Endothelial cell of umbilical vein (primary cell): ENCODE measurements around the gene STK11IP. TPM values are rescaled to one million over a fixed set of nuclear protein-coding genes. Genes with fewer than 3 reads are reported as not detected.

Experiments used
- BruUV-seq: library from RNA; stranded (reverse); fragments of 400-500 nt; replicated peaks from 2 replicates; lab custom pipeline; 2021; lab: Mats Ljungman, UMichigan
- CTCF ChIA-PET: fragments of 300-600, 350-600 bp; sonication (Branson Sonifier 250); formaldehyde crosslinking; loops from one replicate; lab custom pipeline; 2021; ENCODE audit warnings: antibody characterized with exemption, inconsistent platforms; lab: Charles Lee
- POLR2A ChIA-PET: fragments of 300-600, 350-600 bp; sonication (Branson Sonifier 250); formaldehyde crosslinking; loops from one replicate; lab custom pipeline; 2021; ENCODE audit warnings: antibody characterized with exemption, inconsistent platforms; lab: Charles Lee
- DNase-seq: peaks from one replicate; pipeline ENCODE4 v3.0.0-alpha.2; 2011; ENCODE audit warnings: low read depth, low spot score
- FAIRE-seq: peaks from 2 replicates; lab custom pipeline; 2011; peaks lifted over from hg19 to GRCh38; lab: Jason Lieb, UNC
- H2AFZ ChIP-seq: 2 replicates; pipeline ENCODE4 v1.6.0; 2012; ENCODE audit warnings: low read depth, low read length, control low read depth, inconsistent platforms
- H3K27ac ChIP-seq: 2 replicates; pipeline ENCODE4 v1.5.1; 2011; ENCODE audit warnings: low read depth, mild to moderate bottlenecking, control low read depth, low read length, moderate library complexity; ENCODE audit not compliant: insufficient read depth
- H3K27me3 ChIP-seq, 2 experiments: 2 replicates each; pipeline versions ENCODE4 v1.6.0 to v1.6.1; 2011; ENCODE audit warnings: low read length in 2 of 2, mixed read lengths in 1 of 2; ENCODE audit not compliant: control insufficient read depth in 2 of 2, insufficient read depth in 2 of 2
- H3K36me3 ChIP-seq, 2 experiments: 2 replicates in 1 of 2; 3 replicates in 1 of 2; pipeline ENCODE4 v1.5.1; 2011; ENCODE audit warnings: low read length in 2 of 2, mild to moderate bottlenecking in 1 of 2, moderate library complexity in 1 of 2; ENCODE audit not compliant: control insufficient read depth in 2 of 2, insufficient read depth in 2 of 2; ENCODE audit errors: extremely low read depth in 1 of 2
- H3K4me1 ChIP-seq: 3 replicates; pipeline ENCODE4 v1.5.1; 2011; ENCODE audit warnings: mild to moderate bottlenecking, low read length; ENCODE audit not compliant: control insufficient read depth, insufficient read depth; ENCODE audit errors: extremely low read depth
- H3K4me2 ChIP-seq: 2 replicates; pipeline ENCODE4 v1.6.1; 2011; ENCODE audit warnings: low read length, control low read depth, mixed read lengths; ENCODE audit not compliant: insufficient read depth
- H3K4me3 ChIP-seq, 3 experiments: fragments of 200-600 bp in 1 of 3; sonication (generic), shearing (Covaris generic) in 1 of 3; replicated peaks in 1 of 3; 2 replicates each; pipeline ENCODE4 v1.5.1; 2011 to 2016; ENCODE audit warnings: control low read depth in 3 of 3, low read length in 3 of 3, mild to moderate bottlenecking in 2 of 3, inconsistent platforms in 1 of 3, low read depth in 1 of 3, moderate library complexity in 1 of 3; ENCODE audit not compliant: insufficient read depth in 1 of 3
- H3K79me2 ChIP-seq: 2 replicates; pipeline ENCODE4 v1.6.0; 2012; ENCODE audit warnings: low read length, inconsistent platforms; ENCODE audit not compliant: control insufficient read depth, insufficient read depth
- H3K9ac ChIP-seq: replicated peaks from 2 replicates; pipeline ENCODE3; 2011; ENCODE audit warnings: low read length, control low read depth; ENCODE audit not compliant: insufficient read depth; ENCODE audit errors: extremely low read depth
- H3K9me1 ChIP-seq: replicated peaks from 3 replicates; pipeline ENCODE4 v1.6.0; 2011; ENCODE audit warnings: mild to moderate bottlenecking, low read length; ENCODE audit not compliant: control insufficient read depth, insufficient read depth; ENCODE audit errors: extremely low read depth
- H3K9me3 ChIP-seq: replicated peaks from 2 replicates; pipeline ENCODE4 v1.5.1; 2012; ENCODE audit warnings: low read length, inconsistent platforms; ENCODE audit not compliant: control insufficient read depth, insufficient read depth
- H4K20me1 ChIP-seq: replicated peaks from 2 replicates; pipeline ENCODE3; 2011; ENCODE audit warnings: mild to moderate bottlenecking, low read length; ENCODE audit not compliant: control insufficient read depth, insufficient read depth; ENCODE audit errors: extremely low read depth
- CTCF ChIP-seq, 2 donors: IDR thresholded peaks; 1 replicate in 1 of 2; 2 replicates in 1 of 2; pipeline ENCODE4 v1.5.1; 2011; ENCODE audit warnings: low read length in 2 of 2, mild to moderate bottlenecking in 2 of 2, moderate library complexity in 2 of 2, control low read depth in 1 of 2, inconsistent platforms in 1 of 2, low read depth in 1 of 2; ENCODE audit not compliant: insufficient read depth in 1 of 2; ENCODE audit errors: extremely low read depth in 1 of 2
- EZH2 ChIP-seq: IDR thresholded peaks from 2 replicates; pipeline ENCODE4 v1.6.1; 2012; ENCODE audit warnings: borderline replicate concordance, low read depth, mild to moderate bottlenecking, moderate library complexity, low read length, inconsistent platforms; ENCODE audit not compliant: severe bottlenecking
- FOS ChIP-seq: IDR thresholded peaks from 2 replicates; pipeline ENCODE4 v1.6.1; 2011; ENCODE audit warnings: mild to moderate bottlenecking, low read length, moderate library complexity, borderline replicate concordance; ENCODE audit not compliant: insufficient read depth
- GATA2 ChIP-seq: IDR thresholded peaks from 2 replicates; pipeline ENCODE4 v1.7.0; 2011; ENCODE audit warnings: low read depth, mild to moderate bottlenecking, moderate library complexity, mixed read lengths, low read length; ENCODE audit not compliant: insufficient read length, insufficient read depth
- JUN ChIP-seq: IDR thresholded peaks from 2 replicates; pipeline ENCODE4 v1.6.1; 2011; ENCODE audit warnings: borderline replicate concordance, low read depth; ENCODE audit not compliant: insufficient read length, insufficient read depth
- MAX ChIP-seq: IDR thresholded peaks from 2 replicates; pipeline ENCODE4 v1.6.1; 2011; ENCODE audit not compliant: insufficient read depth, insufficient read length
- MYC ChIP-seq: IDR thresholded peaks from one replicate; pipeline ENCODE4 v1.6.1; 2011; ENCODE audit warnings: mild to moderate bottlenecking, low read depth, low read length
- POLR2A ChIP-seq: IDR thresholded peaks from 2 replicates; pipeline ENCODE4 v1.6.1; 2012; ENCODE audit warnings: low read depth, mild to moderate bottlenecking, control low read depth, low read length
- POLR2AphosphoS5 ChIP-seq: IDR thresholded peaks from 2 replicates; pipeline ENCODE4 v1.6.1; 2012; ENCODE audit warnings: low read depth, mild to moderate bottlenecking, control low read depth, low read length, moderate library complexity; ENCODE audit not compliant: insufficient read depth
- dilution Hi-C: fragments of 300-500 bp; cut with MboI; formaldehyde crosslinking; loops from one replicate; pipeline ENCODE4 v1.15.0; 2019; ENCODE audit warnings: low sequenced_read_pairs; ENCODE audit not compliant: extremely low pct_ligation_motif_present
- intact Hi-C: fragments of 100-400 bp; cut with micrococcal nuclease; formaldehyde crosslinking; loops from one replicate; pipeline ENCODE4 v1.10.0; 2022
- polyA plus RNA-seq, 4 experiments: library from polyadenylated mRNA; depleted of rRNA in 3 of 4; stranded (reverse) in 3 of 4; unstranded in 1 of 4; fragments of >200 nt; gene quantifications; 2 replicates each; pipeline versions ENCODE4 v1.2.1 to v1.2.3, GENCODE V29; 2011 to 2012; ENCODE audit warnings: missing spikeins in 1 of 4
- total RNA-seq: library from RNA; stranded (reverse); gene quantifications from 2 replicates; pipeline ENCODE4 v1.2.3, GENCODE V29; 2021

The STK11IP gene
- total and polyA plus RNA-seq, 2 donors (not counting 3 experiments of a cell fraction or from before 2014, with no cell fraction given) = 17.7 to 19.2 TPM

GRCh38 chr2:219559156-219559915, 38.3 kb upstream of the STK11IP start:
- DNase-seq (no peak), FAIRE-seq (no peak)
- no peak overlapping the region for H3K27ac ChIP-seq
- POLR2A ChIA-PET = no interaction called here
- no peaks in the 10 kb centered on the region for H4K20me1 ChIP-seq
- no peak overlapping the region for H3K4me3 ChIP-seq
- CTCF ChIA-PET = interaction anchor here (0.6 to 2.9 kb wide), 22 partner anchors 8 to 143 kb away, joined by 3 to 42 read pairs (median 6); partner anchors contain the start of genes CHPF, OBSL1, STK11IP and TMEM198
- dilution Hi-C loops (no loop called here), intact Hi-C loops (no loop called here)
- peaks cover 0 to 3% of the 10 kb centered on the region in 2 experiments for H3K27me3 ChIP-seq
- H3K36me3 ChIP-seq = no peaks in the 10 kb centered on the region
- no peak for TF ChIP-seq FOS
- TF ChIP-seq MYC = no peak
- no peak for TF ChIP-seq POLR2AphosphoS5
- TF ChIP-seq CTCF (IDR thresholded peaks at IDR 0.05; ENCODE audit: extremely low read depth in 1 of 2, insufficient read depth in 1 of 2, low read depth in 1 of 2, low read length in 2 of 2) = no peak
- TF ChIP-seq POLR2A = no peak
- no peak for TF ChIP-seq EZH2
- no peak for TF ChIP-seq GATA2
- TF ChIP-seq JUN = no peak
- no peak for TF ChIP-seq MAX
- H3K9ac ChIP-seq = no peak overlapping the region
- H3K9me3 ChIP-seq = no peaks in the 10 kb centered on the region
- no peaks in the 10 kb centered on the region for H3K4me1 ChIP-seq
- no peak overlapping the region for H2AFZ ChIP-seq
- BruUV-seq = no TSS peak
- H3K9me1 ChIP-seq = no peaks in the 10 kb centered on the region
- H3K4me2 ChIP-seq = no peak overlapping the region
- no peaks in the 10 kb centered on the region for H3K79me2 ChIP-seq
